ENCODE data around the gene SRGAP2C.
"Not testable (repeated sequence)": the region's sequence is repeated elsewhere in the genome, so short reads cannot be mapped to it uniquely, and the experiment has no call there.

DNA sequence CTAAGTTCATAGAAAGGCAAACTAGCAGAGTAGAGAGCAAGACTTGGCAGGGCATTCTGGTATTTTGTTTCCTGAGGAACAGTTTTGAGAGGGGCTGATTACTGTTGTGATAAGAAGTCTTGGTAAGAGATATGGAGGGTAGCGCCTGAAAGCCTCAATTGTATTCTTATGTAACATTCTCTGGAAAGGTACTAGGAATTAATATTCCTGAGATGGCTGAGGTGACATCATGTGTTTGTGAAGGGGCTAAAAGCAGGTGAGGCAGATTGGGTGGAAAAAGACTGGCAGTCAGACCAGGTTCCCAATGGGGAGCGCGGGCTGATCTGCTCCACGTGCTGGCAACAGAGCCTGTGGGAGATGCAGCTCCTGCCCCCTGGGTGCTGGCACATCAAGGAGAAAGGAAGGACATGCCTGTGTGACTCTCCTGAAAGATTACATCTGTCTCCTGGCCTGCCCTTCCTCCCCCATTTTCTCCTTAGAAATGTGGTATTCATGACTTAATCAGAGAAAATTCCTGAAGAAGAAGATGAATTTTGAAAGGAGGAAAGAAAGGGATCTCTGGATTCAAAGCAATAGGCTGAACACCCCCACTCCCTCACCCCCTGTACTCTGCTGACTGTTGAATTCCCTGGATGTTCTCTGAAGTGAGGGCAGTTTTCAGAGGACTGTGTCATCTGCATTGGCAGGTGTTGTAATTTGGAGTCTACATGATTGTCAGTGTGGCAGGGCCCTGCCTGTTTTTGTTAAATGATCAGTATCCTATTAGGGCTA lies 94.2 kb downstream of the SRGAP2C start:
- TF ChIP-seq, protein P1, sequence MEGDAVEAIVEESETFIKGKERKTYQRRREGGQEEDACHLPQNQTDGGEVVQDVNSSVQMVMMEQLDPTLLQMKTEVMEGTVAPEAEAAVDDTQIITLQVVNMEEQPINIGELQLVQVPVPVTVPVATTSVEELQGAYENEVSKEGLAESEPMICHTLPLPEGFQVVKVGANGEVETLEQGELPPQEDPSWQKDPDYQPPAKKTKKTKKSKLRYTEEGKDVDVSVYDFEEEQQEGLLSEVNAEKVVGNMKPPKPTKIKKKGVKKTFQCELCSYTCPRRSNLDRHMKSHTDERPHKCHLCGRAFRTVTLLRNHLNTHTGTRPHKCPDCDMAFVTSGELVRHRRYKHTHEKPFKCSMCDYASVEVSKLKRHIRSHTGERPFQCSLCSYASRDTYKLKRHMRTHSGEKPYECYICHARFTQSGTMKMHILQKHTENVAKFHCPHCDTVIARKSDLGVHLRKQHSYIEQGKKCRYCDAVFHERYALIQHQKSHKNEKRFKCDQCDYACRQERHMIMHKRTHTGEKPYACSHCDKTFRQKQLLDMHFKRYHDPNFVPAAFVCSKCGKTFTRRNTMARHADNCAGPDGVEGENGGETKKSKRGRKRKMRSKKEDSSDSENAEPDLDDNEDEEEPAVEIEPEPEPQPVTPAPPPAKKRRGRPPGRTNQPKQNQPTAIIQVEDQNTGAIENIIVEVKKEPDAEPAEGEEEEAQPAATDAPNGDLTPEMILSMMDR (IDR thresholded peaks at IDR 0.05): not testable (repeated sequence)
- TF ChIP-seq POLR2A (IDR thresholded peaks at IDR 0.05): not testable (repeated sequence)

Measured in right lobe of liver (tissue), 4 donors.